ENCODE data around the gene PLSCR2.
"Not testable (repeated sequence)": the region's sequence is repeated elsewhere in the genome, so short reads cannot be mapped to it uniquely, and the experiment has no call there.

Gene PLSCR2

GRCh38 chr3:146469150-146470017, at the start of gene PLSCR2:
Gene PLSCR2 (minus strand): TSS chr3:146469561. CDS start chr3:146459904, 9,657 bp downstream.
- DNase-seq (ENCODE audit: low read depth in 2 of 3, low spot score in 2 of 3), result peak; percentile 33 to 43 (median 35)

- DNase-seq (ENCODE audit: low read depth in 2 of 3, low spot score in 2 of 3), result no peak
Observed at GRCh38 chr3:146517684-146518435, 48.5 kb upstream of the PLSCR2 start.

GRCh38 chr3:146513386-146514051, 44.2 kb upstream of the PLSCR2 start:
- DNase-seq (ENCODE audit: low read depth in 2 of 3, low spot score in 2 of 3), result no peak

GRCh38 chr3:146511402-146512134, 42.2 kb upstream of the PLSCR2 start:
- no peak for DNase-seq (ENCODE audit: low read depth in 2 of 3, low spot score in 2 of 3)

GRCh38 chr3:146507331-146508120, 38.2 kb upstream of the PLSCR2 start:
- no peak for DNase-seq (ENCODE audit: low read depth in 2 of 3, low spot score in 2 of 3)

GRCh38 chr3:146505516-146505915, 36.2 kb upstream of the PLSCR2 start:
- no peak for DNase-seq (ENCODE audit: low read depth in 2 of 3, low spot score in 2 of 3)

- no peak for DNase-seq (ENCODE audit: low read depth in 2 of 3, low spot score in 2 of 3)
Observed at GRCh38 chr3:146504498-146505197, 35.3 kb upstream of the PLSCR2 start.

GRCh38 chr3:146503461-146504202, 34.3 kb upstream of the PLSCR2 start:
- no peak for DNase-seq (ENCODE audit: low read depth in 2 of 3, low spot score in 2 of 3)

- DNase-seq (ENCODE audit: low read depth in 2 of 3, low spot score in 2 of 3), result no peak
Observed at GRCh38 chr3:146502887-146503460, 33.6 kb upstream of the PLSCR2 start.

GRCh38 chr3:146501752-146502151, 32.4 kb upstream of the PLSCR2 start:
- no peak for DNase-seq (ENCODE audit: low read depth in 2 of 3, low spot score in 2 of 3)

- no peak for DNase-seq (ENCODE audit: low read depth in 2 of 3, low spot score in 2 of 3)
Observed at GRCh38 chr3:146499701-146500100, 30.3 kb upstream of the PLSCR2 start.

GRCh38 chr3:146498002-146498736, 28.8 kb upstream of the PLSCR2 start:
- peak in 1 of 3 experiments; percentile 13 for DNase-seq (ENCODE audit: low read depth in 2 of 3, low spot score in 2 of 3)

GRCh38 chr3:146497145-146497843, 27.9 kb upstream of the PLSCR2 start:
- not testable (repeated sequence) for DNase-seq (ENCODE audit: low read depth in 2 of 3, low spot score in 2 of 3)

- no peak for DNase-seq (ENCODE audit: low read depth in 2 of 3, low spot score in 2 of 3)
Observed at GRCh38 chr3:146496726-146497125, 27.4 kb upstream of the PLSCR2 start.

GRCh38 chr3:146496251-146496650, 26.9 kb upstream of the PLSCR2 start:
- no peak for DNase-seq (ENCODE audit: low read depth in 2 of 3, low spot score in 2 of 3)

GRCh38 chr3:146493761-146494160, 24.4 kb upstream of the PLSCR2 start:
- DNase-seq (ENCODE audit: low read depth in 2 of 3, low spot score in 2 of 3), result no peak

- no peak for DNase-seq (ENCODE audit: low read depth in 2 of 3, low spot score in 2 of 3)
Observed at GRCh38 chr3:146493221-146493620, 23.9 kb upstream of the PLSCR2 start.
